GM23248 (cell line): Measurements from ENCODE around the gene BHLHA15. TPM values are rescaled to one million over a fixed set of nuclear protein-coding genes. Genes with fewer than 3 reads are reported as not detected.

Experiments
- DNase-seq: peaks from one replicate; pipeline ENCODE4 v3.0.0-alpha.2; 2015
- H2AFZ ChIP-seq: fragments of 200-600 bp; sonication (generic); 2 replicates; pipeline ENCODE4 v1.6.1; 2016; ENCODE audit warnings: antibody characterized with exemption
- H3F3A ChIP-seq: fragments of 200-600 bp; sonication (generic); 2 replicates; pipeline ENCODE4 v1.6.1; 2016; ENCODE audit warnings: mild to moderate bottlenecking, antibody characterized with exemption, mixed run types; ENCODE audit not compliant: insufficient read depth
- H3K27ac ChIP-seq: fragments of 200-600 bp; sonication (generic); 2 replicates; pipeline ENCODE4 v1.5.1; 2016; ENCODE audit warnings: mild to moderate bottlenecking
- H3K27me3 ChIP-seq: fragments of 200-600 bp; sonication (generic); replicated peaks from 2 replicates; pipeline ENCODE4 v1.6.1; 2016; ENCODE audit warnings: mild to moderate bottlenecking; ENCODE audit not compliant: insufficient read depth
- H3K36me3 ChIP-seq: fragments of 200-600 bp; sonication (generic); 2 replicates; pipeline ENCODE4 v1.6.1; 2016; ENCODE audit warnings: low read depth, mild to moderate bottlenecking
- H3K4me1 ChIP-seq: fragments of 200-600 bp; sonication (generic); 2 replicates; pipeline ENCODE4 v1.6.1; 2016; ENCODE audit warnings: mild to moderate bottlenecking; ENCODE audit not compliant: insufficient read depth
- H3K4me2 ChIP-seq: fragments of 200-600 bp; sonication (generic); one replicate; pipeline ENCODE4 v1.6.1; 2016; ENCODE audit warnings: mild to moderate bottlenecking; ENCODE audit not compliant: unreplicated experiment
- H3K4me3 ChIP-seq: fragments of 200-600 bp; sonication (generic); 2 replicates; pipeline ENCODE4 v1.5.1; 2016; ENCODE audit warnings: mild to moderate bottlenecking
- H3K79me2 ChIP-seq: fragments of 200-600 bp; sonication (generic); 2 replicates; pipeline ENCODE4 v1.6.1; 2016; ENCODE audit warnings: mild to moderate bottlenecking; ENCODE audit not compliant: insufficient read depth
- H3K9ac ChIP-seq: fragments of 200-600 bp; sonication (generic); 2 replicates; pipeline ENCODE4 v1.6.1; 2016; ENCODE audit warnings: mild to moderate bottlenecking
- H3K9me2 ChIP-seq: fragments of 200-600 bp; sonication (generic); 2 replicates; pipeline ENCODE4 v1.6.1; 2016; ENCODE audit warnings: mixed run types, mild to moderate bottlenecking, moderate library complexity; ENCODE audit not compliant: insufficient read depth
- H3K9me3 ChIP-seq: fragments of 200-600 bp; sonication (generic); one replicate; pipeline ENCODE4 v1.6.1; 2017; ENCODE audit warnings: low read depth
- H4K20me1 ChIP-seq: fragments of 200-600 bp; sonication (generic); 2 replicates; pipeline ENCODE4 v1.6.0; 2016; ENCODE audit not compliant: insufficient read depth
- EZH2 ChIP-seq: fragments of 200-600 bp; sonication (generic); IDR thresholded peaks from 2 replicates; pipeline ENCODE4 v1.6.1; 2018; ENCODE audit warnings: antibody characterized with exemption, mild to moderate bottlenecking; ENCODE audit not compliant: insufficient read depth, poor library complexity, severe bottlenecking
- EZH2phosphoT487 ChIP-seq: fragments of 200-600 bp; sonication (generic); IDR thresholded peaks from 2 replicates; pipeline ENCODE4 v1.6.1; 2018; ENCODE audit warnings: antibody characterized with exemption, moderate library complexity, mild to moderate bottlenecking, low read depth; ENCODE audit not compliant: insufficient read depth
- WGBS, 2 experiments: methylation state at CpG; one replicate each; pipeline ENCODE4 v1.1.6; 2015 to 2017; ENCODE audit warnings: low lambda C conversion rate in 2 of 2, low coverage in 1 of 2; ENCODE audit errors: missing lambda C conversion rate in 2 of 2; 5-methylcytosine and 5-hydroxymethylcytosine counted together
- in situ Hi-C: fragments of 300-500 bp; cut with MboI; formaldehyde crosslinking; loops from 2 replicates; pipeline ENCODE4 v1.15.0; 2020
- polyA plus RNA-seq: library from polyadenylated mRNA; unstranded; fragments of >200 nt; fragmentation: Nextera tagmentation; extraction: Ambion mirVana; gene quantifications from 2 replicates; pipeline ENCODE4 v1.2.1, GENCODE V29; 2016
- total RNA-seq: library from RNA; depleted of rRNA; stranded (reverse); fragments of >200 nt; shearing (Covaris generic); gene quantifications from 2 replicates; pipeline ENCODE4 v1.2.3, GENCODE V29; 2014; rRNA removed

Gene BHLHA15
- total and polyA plus RNA-seq, 2 experiments from 2014 or later: not detected

DNA sequence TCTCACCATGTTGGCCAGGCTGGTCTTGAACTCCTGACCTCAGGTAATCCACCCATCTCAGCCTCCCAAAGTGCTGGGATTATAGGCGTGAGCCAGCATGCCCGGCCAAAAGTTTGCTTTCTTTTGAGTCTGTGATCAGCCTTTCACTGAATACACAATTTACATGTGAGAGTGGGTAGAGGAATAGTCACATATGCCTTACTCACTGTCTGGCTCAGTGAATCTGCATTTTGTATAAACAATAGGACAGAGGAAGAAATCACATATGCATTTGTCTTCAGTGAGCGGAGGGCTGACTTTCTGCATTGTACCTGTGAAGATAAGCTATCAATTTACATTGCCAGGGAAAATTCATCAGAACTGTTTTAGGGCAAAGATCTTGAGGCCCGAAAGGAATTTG lies 43.3 kb downstream of the BHLHA15 start:
- Histone ChIP-seq H3K36me3 (no peaks in the 10 kb centered on the region), H3K9ac (no peak overlapping the region), H3K9me2 (no peaks in the 10 kb centered on the region), H3K4me3 (no peak overlapping the region), H3K9me3 (no peaks in the 10 kb centered on the region), H3K4me2 (no peak overlapping the region), H3K27me3 (no peaks in the 10 kb centered on the region), H4K20me1 (no peaks in the 10 kb centered on the region), H2AFZ (no peak overlapping the region), H3F3A (no peaks in the 10 kb centered on the region), H3K27ac (no peak overlapping the region), H3K4me1 (peaks cover 4% of the 10 kb centered on the region; the same call in 1 of the 2 replicates), H3K79me2 (peaks cover 47% of the 10 kb centered on the region)
- no peak for DNase-seq
- in situ Hi-C loops: no loop called here
- 96 to 98% methylated on average over 4 of the region's 4 CpGs for WGBS, 2 experiments
- TF ChIP-seq EZH2phosphoT487 (no peak), EZH2 (no peak)

DNA sequence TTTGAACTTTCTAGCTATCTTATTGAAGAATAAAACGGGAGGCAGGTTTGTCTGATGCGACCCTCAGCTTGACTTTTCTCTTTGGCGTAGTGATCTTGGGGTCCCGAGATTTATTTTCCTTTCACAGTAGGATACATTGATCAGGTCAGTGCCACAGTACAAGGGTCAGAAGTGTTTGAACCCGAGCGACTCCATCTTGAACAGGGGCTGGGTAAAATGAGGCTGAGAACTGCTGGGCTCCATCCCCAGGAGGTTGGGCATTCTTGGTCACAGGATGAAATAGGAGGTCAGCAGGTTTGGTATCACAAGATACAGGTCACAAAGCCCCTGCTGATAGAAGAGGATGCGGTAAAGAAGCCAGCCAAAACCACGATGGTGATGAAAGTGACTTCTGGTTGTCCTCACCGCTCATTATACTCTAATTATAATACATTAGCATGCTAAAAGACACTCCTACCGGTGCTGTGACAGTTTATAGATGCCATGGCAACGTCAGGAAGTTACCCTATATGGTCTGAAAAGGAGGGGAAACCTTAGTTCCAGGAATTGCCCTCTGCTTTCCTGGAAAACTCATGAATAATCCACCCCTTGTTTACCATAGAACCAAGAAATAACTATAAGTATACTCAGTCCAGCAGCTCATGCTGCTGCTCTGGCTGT lies 43.8 kb downstream of the BHLHA15 start:
- H3K9me2 ChIP-seq: no peaks in the 10 kb centered on the region
- in situ Hi-C loops: no loop called here

DNA sequence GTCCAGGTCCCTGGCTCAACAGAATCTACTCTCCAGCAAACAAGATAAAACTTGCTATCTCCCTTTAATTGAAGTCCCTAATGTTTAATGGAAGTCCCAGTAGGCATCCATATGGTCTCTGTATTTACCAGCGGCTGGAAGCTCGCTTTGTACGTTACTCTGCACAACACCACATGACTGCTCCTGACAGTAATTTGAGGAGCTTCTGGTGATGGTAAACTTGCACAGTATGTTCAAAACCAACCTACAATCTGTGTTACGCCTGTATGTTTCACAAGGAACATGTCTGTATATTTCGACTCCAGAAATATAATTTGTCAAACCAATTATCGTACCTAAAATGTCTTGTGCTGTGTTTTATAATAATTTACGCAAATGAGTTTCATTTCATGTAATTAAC lies 45.2 kb downstream of the BHLHA15 start:
- H3K9me2 ChIP-seq: no peaks in the 10 kb centered on the region
- peaks cover 37% of the 10 kb centered on the region for H3K79me2 ChIP-seq

More for the DNA sequence above, 43.8 kb downstream of the BHLHA15 start:
- Histone ChIP-seq H2AFZ (no peak overlapping the region), H3F3A (no peaks in the 10 kb centered on the region), H4K20me1 (no peaks in the 10 kb centered on the region), H3K4me1 (peaks cover 4% of the 10 kb centered on the region; the same call in 1 of the 2 replicates), H3K79me2 (peaks cover 47% of the 10 kb centered on the region), H3K36me3 (no peaks in the 10 kb centered on the region), H3K27me3 (no peaks in the 10 kb centered on the region), H3K4me3 (no peak overlapping the region), H3K4me2 (no peak overlapping the region), H3K9ac (no peak overlapping the region), H3K27ac (no peak overlapping the region), H3K9me3 (no peaks in the 10 kb centered on the region)
- 80% methylated on average over 11 of the region's 11 CpGs for WGBS, 2 experiments
- no peak for TF ChIP-seq EZH2
- TF ChIP-seq EZH2phosphoT487: no peak
- DNase-seq: no peak

DNA sequence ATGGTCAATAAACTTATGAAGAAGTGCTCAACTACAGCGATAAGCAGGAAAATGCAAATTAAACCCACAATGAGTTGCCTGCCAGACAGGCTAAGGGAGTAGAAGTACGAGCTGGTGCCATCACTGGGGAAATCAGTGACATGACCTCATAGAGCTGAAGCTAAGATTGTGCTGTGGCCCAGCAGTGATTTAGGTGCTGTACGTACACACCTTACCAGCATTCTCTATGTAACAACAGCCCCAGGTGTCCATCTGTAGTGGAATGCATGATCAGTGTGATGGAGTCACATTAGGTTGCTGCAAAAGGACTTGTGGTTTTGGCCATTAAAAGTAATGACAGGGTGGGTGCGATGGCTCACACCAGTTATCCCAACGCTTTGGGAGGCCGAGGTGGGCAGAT lies 46.5 kb downstream of the BHLHA15 start:
- TF ChIP-seq EZH2phosphoT487 (no peak), EZH2 (no peak)
- Histone ChIP-seq H2AFZ (no peak overlapping the region), H3K4me2 (no peak overlapping the region), H4K20me1 (no peaks in the 10 kb centered on the region), H3F3A (no peaks in the 10 kb centered on the region), H3K27me3 (no peaks in the 10 kb centered on the region), H3K4me1 (peaks cover 3% of the 10 kb centered on the region; the same call in 1 of the 2 replicates), H3K36me3 (no peaks in the 10 kb centered on the region), H3K79me2 (peaks cover 27% of the 10 kb centered on the region), H3K4me3 (no peak overlapping the region), H3K9ac (no peak overlapping the region), H3K9me2 (no peaks in the 10 kb centered on the region), H3K27ac (no peak overlapping the region), H3K9me3 (no peaks in the 10 kb centered on the region)
- DNase-seq: no peak
- in situ Hi-C loops: no loop called here
- 94 to 95% methylated on average over 6 of the region's 6 CpGs for WGBS, 2 experiments

More for the DNA sequence above, 45.2 kb downstream of the BHLHA15 start:
- no peaks in the 10 kb centered on the region for H4K20me1 ChIP-seq
- H3K4me1 ChIP-seq: peaks cover 4% of the 10 kb centered on the region; the same call in 1 of the 2 replicates
- no peaks in the 10 kb centered on the region for H3K9me3 ChIP-seq
- DNase-seq: no peak
- H3F3A ChIP-seq: no peaks in the 10 kb centered on the region
- in situ Hi-C loops: no loop called here
- 90 to 91% methylated on average over 7 of the region's 7 CpGs for WGBS, 2 experiments
- no peak overlapping the region for H3K27ac ChIP-seq
- no peak overlapping the region for H3K4me3 ChIP-seq
- no peak overlapping the region for H3K9ac ChIP-seq
- no peak overlapping the region for H2AFZ ChIP-seq
- no peak overlapping the region for H3K4me2 ChIP-seq
- no peaks in the 10 kb centered on the region for H3K36me3 ChIP-seq
- H3K27me3 ChIP-seq: no peaks in the 10 kb centered on the region
- no peak for TF ChIP-seq EZH2phosphoT487
- TF ChIP-seq EZH2: no peak

Other genes with a start within 250 kb of the BHLHA15 start
- not detected in 2 replicates for gene OCM2, start 221.2 kb upstream of the BHLHA15 start, total RNA-seq
- not detected in 2 replicates for gene OCM2, start 221.2 kb upstream of the BHLHA15 start, polyA plus RNA-seq
- gene LMTK2, start 104.6 kb upstream of the BHLHA15 start, total RNA-seq: 4.6 and 6.4 TPM in 2 replicates
- gene LMTK2, start 104.6 kb upstream of the BHLHA15 start, polyA plus RNA-seq: 2.1 and 2.3 TPM in 2 replicates
- 24.5 and 27.8 TPM in 2 replicates for gene TECPR1, start 40.8 kb downstream of the BHLHA15 start, total RNA-seq
- 8.1 and 8.2 TPM in 2 replicates for gene TECPR1, start 40.8 kb downstream of the BHLHA15 start, polyA plus RNA-seq
- 56.5 and 73.3 TPM in 2 replicates for gene BRI3, start 70.2 kb downstream of the BHLHA15 start, total RNA-seq
- gene BRI3, start 70.2 kb downstream of the BHLHA15 start, polyA plus RNA-seq: 195 and 315 TPM in 2 replicates
- 4.2 and 5.9 TPM in 2 replicates for gene BAIAP2L1, start 189.7 kb downstream of the BHLHA15 start, total RNA-seq
- 7.4 and 7.7 TPM in 2 replicates for gene BAIAP2L1, start 189.7 kb downstream of the BHLHA15 start, polyA plus RNA-seq